Loucy (cell line): ENCODE data around the gene AMZ1.

ENCODE experiments used
- EZH2phosphoT487 ChIP-seq: fragments of 200-600 bp; IDR thresholded peaks from 2 replicates; pipeline ENCODE4 v1.6.1; 2018; ENCODE audit warnings: antibody characterized with exemption, mild to moderate bottlenecking, moderate library complexity, borderline replicate concordance
- TF ChIP-seq, protein P1 (sequence below): fragments of 200-600 bp; sonication (generic); conservative IDR thresholded peaks from 2 replicates; pipeline ENCODE4 v1.5.1; 2014; ENCODE audit warnings: mild to moderate bottlenecking, antibody characterized with exemption, low read length

DNA sequence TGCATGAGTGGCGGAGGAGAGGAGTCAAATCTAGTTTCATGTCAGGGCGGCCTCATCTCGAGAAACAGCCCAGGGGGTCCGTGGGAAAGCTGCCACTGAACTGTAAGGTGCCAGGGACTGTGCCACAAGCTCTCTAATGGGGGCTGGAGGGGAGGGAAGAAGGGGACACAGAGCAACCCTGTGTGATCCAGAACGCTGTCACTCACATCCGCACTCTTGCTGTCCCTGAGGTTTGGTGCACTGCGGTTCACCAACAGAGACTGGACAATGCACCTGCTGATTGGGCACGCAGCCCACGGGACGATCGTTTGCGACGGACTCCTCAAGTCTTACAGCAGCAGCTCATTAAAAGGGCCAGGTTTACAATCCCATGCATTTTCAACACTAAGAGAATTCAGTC, 47.7 kb downstream of the AMZ1 start:
- TF ChIP-seq, protein P1, sequence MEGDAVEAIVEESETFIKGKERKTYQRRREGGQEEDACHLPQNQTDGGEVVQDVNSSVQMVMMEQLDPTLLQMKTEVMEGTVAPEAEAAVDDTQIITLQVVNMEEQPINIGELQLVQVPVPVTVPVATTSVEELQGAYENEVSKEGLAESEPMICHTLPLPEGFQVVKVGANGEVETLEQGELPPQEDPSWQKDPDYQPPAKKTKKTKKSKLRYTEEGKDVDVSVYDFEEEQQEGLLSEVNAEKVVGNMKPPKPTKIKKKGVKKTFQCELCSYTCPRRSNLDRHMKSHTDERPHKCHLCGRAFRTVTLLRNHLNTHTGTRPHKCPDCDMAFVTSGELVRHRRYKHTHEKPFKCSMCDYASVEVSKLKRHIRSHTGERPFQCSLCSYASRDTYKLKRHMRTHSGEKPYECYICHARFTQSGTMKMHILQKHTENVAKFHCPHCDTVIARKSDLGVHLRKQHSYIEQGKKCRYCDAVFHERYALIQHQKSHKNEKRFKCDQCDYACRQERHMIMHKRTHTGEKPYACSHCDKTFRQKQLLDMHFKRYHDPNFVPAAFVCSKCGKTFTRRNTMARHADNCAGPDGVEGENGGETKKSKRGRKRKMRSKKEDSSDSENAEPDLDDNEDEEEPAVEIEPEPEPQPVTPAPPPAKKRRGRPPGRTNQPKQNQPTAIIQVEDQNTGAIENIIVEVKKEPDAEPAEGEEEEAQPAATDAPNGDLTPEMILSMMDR: no peak
- TF ChIP-seq EZH2phosphoT487: no peak
